Lower leg skin (tissue), 4 donors: ENCODE data around the gene IQSEC3. TPM values are rescaled to one million over a fixed set of nuclear protein-coding genes. Genes with fewer than 3 reads are reported as not detected.
"Not testable (repeated sequence)": the region's sequence is repeated elsewhere in the genome, so short reads cannot be mapped to it uniquely, and the experiment has no call there.

ENCODE experiments used
- DNase-seq, 2 donors: peaks; one replicate each; pipeline ENCODE4 v3.0.0-alpha.2; 2019; ENCODE audit warnings: low spot score in 2 of 2
- H3K4me3 ChIP-seq: fragments of 200-600 bp; sonication (generic); 2 replicates; pipeline ENCODE4 v1.5.1; 2017; ENCODE audit warnings: mild to moderate bottlenecking, low read depth; ENCODE audit not compliant: poor library complexity, severe bottlenecking
- POLR2A ChIP-seq, 2 donors: fragments of 450-650 bp; IDR thresholded peaks; one replicate each; pipeline ENCODE4 v1.6.1; 2016 to 2017; ENCODE audit warnings: antibody characterized with exemption in 2 of 2, mild to moderate bottlenecking in 1 of 2, moderate library complexity in 1 of 2
- whole genome bisulfite sequencing, 2 donors: methylation state at CpG; one replicate each; pipeline ENCODE4 v1.1.5; 2018; 5-methylcytosine and 5-hydroxymethylcytosine counted together
- intact Hi-C: fragments of 100-400 bp; cut with DNase I; formaldehyde crosslinking; loops from one replicate; pipeline ENCODE4 v1.15.0; 2023; ENCODE audit warnings: low total_unique reads
- total RNA-seq, 4 donors: library from RNA; depleted of rRNA; stranded (reverse); fragments of >200 nt; gene quantifications; one replicate each; pipeline ENCODE4 v1.1.0, GENCODE V29; 2016
- TF ChIP-seq, protein P1 (sequence below), 3 donors: fragments of 450-650 bp; IDR thresholded peaks; one replicate each; pipeline ENCODE4 v1.5.1; 2016; ENCODE audit warnings: antibody characterized with exemption in 3 of 3, mild to moderate bottlenecking in 3 of 3, moderate library complexity in 2 of 3

The IQSEC3 gene
- total RNA-seq, 4 donors from 2014 or later: 0.04 to 0.10 (median 0.05) TPM; not detected in 1

DNA sequence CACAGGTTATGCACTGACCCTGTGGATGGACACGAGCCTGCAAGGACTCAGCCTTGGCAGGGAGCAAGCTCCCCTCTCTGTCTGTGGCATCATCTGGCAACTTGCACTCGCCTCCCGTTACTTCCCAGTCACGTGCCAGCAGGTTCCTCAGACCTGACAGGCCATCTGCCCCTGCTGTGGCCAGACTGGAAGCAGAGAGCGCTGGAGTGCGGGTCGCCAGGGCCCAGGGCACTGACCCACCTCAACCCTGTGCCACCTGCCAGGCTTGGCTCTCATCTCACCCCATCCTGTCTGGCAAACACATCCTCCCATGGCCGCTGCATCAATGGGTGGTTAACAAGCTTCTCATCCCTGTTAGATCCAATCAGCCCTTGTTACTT, 119.0 kb downstream of the IQSEC3 start:
- TF ChIP-seq, protein P1, sequence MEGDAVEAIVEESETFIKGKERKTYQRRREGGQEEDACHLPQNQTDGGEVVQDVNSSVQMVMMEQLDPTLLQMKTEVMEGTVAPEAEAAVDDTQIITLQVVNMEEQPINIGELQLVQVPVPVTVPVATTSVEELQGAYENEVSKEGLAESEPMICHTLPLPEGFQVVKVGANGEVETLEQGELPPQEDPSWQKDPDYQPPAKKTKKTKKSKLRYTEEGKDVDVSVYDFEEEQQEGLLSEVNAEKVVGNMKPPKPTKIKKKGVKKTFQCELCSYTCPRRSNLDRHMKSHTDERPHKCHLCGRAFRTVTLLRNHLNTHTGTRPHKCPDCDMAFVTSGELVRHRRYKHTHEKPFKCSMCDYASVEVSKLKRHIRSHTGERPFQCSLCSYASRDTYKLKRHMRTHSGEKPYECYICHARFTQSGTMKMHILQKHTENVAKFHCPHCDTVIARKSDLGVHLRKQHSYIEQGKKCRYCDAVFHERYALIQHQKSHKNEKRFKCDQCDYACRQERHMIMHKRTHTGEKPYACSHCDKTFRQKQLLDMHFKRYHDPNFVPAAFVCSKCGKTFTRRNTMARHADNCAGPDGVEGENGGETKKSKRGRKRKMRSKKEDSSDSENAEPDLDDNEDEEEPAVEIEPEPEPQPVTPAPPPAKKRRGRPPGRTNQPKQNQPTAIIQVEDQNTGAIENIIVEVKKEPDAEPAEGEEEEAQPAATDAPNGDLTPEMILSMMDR (IDR thresholded peaks at IDR 0.05): no peak
- TF ChIP-seq POLR2A (IDR thresholded peaks at IDR 0.05): no peak
- intact Hi-C loops: no loop called here
- WGBS, 2 donors: 53 to 62% methylated on average over 8 of the region's 8 CpGs
- no peak overlapping the region for H3K4me3 ChIP-seq
- no peak for DNase-seq

DNA sequence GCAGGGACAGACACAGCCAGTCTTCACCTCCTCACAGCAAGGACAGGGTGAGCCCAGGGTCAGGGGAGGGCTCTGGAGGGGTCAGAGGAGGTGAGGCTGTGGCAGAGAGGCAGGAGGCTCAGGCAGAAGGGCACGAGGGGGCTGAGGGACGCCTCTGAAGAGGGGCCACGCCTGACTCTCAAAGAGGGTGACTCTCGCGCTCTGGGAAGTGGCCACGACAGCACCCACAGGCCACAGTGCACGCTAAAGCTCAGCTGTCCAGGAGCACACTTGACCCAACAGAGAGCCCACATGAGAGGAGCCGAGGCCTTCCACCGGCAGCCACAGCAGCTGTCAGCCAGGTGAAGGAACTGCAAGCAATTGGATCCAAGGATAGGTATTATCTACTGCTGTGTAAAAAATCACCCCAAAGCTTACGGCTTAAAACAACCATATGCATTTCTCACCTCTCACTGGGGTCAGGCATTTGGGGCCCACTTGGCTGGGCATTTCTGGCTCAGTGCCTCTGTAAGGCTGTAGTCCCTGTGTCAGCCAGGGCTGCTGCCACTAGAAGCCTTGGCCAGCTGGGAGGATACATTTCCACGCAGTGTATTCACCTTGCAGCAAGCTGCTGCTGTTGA, 119.5 kb downstream of the IQSEC3 start:
- intact Hi-C loops: no loop called here
- WGBS, 2 donors: 73 to 75% methylated on average over 11 of the region's 11 CpGs
- no peak for DNase-seq
- H3K4me3 ChIP-seq: no peak overlapping the region
- TF ChIP-seq, protein P1 (IDR thresholded peaks at IDR 0.05): no peak
- no peak for TF ChIP-seq POLR2A (IDR thresholded peaks at IDR 0.05)

DNA sequence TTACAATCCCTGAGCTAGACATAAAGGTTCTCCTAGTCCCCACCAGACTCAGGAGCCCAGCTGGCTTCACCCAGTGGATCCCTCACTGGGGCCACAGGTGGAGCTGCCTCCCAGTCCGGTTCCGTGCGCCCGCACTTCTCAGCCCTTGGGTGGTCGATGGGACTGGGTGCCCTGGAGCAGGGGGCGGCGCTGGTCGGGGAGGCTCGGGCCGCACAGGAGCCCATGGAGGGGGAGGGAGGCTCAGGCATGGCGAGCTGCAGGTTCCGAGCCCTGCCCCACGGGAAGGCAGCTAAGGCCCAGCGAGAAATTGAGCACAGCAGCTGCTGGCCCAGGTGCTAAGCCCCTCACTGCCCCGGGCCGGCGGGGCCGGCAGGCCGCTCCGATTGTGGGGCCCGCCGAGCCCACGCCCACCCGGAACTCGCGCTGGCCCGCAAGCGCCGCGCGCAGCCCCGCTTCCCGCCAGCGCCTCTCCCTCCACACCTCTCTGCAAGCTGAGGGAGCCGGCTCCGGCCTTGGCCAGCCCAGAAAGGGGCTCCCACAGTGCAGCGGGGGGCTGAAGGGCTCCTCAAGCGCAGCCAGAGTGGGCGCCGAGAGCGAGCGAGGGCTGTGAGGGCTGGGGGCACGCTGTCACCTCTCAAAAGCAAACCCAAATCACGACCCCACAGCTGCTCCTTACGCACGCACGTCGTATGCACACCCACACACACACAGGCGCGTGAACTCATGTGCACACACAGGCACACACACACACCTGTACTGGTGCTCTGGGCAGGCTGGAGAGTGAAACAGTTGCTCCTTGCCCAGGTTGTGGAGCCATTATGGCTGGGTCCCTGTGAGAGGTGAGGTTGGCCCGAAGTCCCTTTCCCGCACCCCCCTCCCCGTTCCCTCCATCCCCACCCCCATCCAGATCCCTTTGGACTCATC, 121.7 kb downstream of the IQSEC3 start:
- DNase-seq, intact Hi-C loops: not testable (repeated sequence)
- 52 to 65% methylated on average over 28 to 37 of the region's 53 CpGs for WGBS, 2 donors
- H3K4me3 ChIP-seq: peak overlapping the region; percentile 20

DNA sequence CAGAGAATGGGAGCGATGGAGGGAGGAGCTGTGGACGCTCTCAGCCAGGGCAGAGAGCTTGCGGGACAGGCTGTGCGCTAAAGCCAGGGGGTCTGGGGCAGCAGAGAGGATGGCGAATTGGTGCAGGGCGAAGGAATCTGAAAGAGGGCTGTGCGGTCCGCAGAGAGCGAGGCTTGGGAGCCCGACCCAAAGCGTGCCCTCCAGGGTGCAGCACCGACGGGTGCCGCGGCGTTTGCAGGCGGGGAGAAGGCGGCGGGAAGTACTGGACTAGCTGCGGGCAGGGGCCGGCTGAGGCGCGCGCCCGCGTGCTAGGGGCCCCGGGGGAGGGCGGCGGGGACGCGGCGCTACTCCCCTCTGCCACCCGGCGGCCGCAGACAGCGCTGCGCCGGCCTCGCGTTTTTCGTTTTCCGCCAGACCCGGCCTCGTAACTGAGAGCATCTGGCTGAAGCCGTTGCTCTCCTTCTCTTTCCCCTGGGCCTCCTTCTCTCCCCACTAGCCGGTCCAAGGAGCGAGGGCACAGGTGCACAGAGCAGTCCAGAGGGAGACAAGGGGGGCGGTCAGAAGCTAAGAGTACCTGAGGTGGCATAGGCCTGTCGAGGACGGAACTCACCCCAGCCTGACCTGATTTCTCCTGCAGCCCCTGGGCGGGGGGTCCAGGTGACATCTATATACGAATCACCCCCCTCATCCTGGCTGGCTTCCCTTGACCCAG, 122.5 kb downstream of the IQSEC3 start:
- intact Hi-C loops: no loop called here
- 8 to 11% methylated on average over 31 to 33 of the region's 52 CpGs for WGBS, 2 donors
- H3K4me3 ChIP-seq: peak overlapping the region; percentile 20
- no peak for DNase-seq
- no peak for TF ChIP-seq POLR2A (IDR thresholded peaks at IDR 0.05)
- TF ChIP-seq, protein P1 (IDR thresholded peaks at IDR 0.05): no peak

DNA sequence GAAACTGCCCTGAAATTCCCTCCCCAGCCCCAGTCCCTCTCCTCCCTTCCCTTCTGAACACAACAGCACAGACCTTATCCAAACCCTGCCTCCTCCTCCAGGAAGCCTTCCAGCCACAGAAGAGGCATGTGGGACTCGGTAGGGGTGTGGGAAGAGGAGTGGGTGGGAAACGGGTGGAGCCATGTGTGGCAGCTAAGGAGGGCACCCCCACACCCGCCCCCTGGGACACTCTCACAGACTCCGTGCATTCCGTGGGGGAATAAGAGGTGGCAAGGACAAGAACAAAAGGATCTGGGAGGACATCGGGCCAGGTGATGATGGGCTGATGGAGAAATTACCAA, 123.0 kb downstream of the IQSEC3 start:
- WGBS, 2 donors: 69 to 73% methylated on average over 6 of the region's 6 CpGs
- TF ChIP-seq, protein P1 (IDR thresholded peaks at IDR 0.05): no peak
- intact Hi-C loops: no loop called here
- no peak overlapping the region for H3K4me3 ChIP-seq
- DNase-seq: no peak

DNA sequence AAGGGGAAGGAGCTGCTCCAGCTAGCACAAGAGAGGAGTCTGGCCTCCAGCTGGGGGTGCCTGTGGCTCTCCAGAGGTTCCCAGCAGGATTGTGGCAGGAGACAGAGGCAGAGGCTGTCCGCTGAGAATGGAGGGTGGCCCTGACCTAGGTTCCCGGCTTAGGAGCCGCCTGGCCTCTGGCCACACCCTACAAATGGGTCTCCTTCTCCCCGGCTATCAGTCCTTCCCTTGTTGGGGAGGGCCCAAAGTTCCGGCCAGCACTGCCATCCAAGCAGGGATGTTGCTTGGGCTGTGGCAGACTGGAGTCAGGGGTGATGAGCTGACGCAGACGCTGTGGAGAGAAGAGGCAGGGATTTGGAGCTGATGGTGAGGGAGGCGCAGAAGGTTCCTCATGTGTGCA, 124.3 kb downstream of the IQSEC3 start:
- DNase-seq: no peak
- intact Hi-C loops: no loop called here
- TF ChIP-seq POLR2A (IDR thresholded peaks at IDR 0.05): no peak
- TF ChIP-seq, protein P1 (IDR thresholded peaks at IDR 0.05): no peak
- WGBS, 2 donors: 88 to 93% methylated on average over 8 of the region's 8 CpGs
- H3K4me3 ChIP-seq: no peak overlapping the region
